Medulla oblongata (tissue), 1 donor: Measurements from ENCODE around the gene TWNK.
"Not testable (repeated sequence)": the region's sequence is repeated elsewhere in the genome, so short reads cannot be mapped to it uniquely, and the experiment has no call there.

Experiments
- DNase-seq: peaks from one replicate; pipeline ENCODE4 v3.0.0-alpha.2; 2015; ENCODE audit errors: extremely low spot score

The TWNK gene

DNA sequence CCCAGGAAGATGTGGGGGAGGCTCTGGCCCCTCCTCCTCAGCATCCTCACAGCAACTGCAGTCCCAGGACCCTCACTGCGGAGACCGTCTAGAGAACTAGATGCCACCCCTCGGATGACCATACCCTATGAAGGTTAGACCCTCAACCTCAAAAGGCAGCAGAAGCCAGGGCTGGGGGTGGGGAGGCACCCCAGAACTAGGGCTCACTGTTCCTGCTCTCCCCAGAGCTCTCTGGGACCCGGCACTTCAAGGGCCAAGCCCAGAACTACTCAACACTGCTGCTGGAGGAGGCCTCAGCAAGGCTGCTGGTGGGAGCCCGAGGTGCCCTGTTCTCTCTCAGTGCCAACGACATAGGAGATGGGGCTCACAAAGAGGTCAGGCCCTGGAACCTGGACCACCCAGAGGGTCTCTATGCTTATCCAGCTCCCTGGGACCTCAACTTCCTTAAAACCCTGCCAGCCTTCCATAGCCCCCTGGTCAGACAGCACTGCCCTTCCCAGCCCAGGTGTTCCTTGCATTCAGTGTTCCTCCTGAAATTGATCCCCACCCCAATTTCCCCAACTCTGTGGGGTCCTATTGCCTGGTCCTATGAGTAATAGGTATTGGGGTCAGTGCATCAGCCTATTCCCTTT is 14.3 kb upstream of the TWNK start:
- DNase-seq, result no peak

DNA sequence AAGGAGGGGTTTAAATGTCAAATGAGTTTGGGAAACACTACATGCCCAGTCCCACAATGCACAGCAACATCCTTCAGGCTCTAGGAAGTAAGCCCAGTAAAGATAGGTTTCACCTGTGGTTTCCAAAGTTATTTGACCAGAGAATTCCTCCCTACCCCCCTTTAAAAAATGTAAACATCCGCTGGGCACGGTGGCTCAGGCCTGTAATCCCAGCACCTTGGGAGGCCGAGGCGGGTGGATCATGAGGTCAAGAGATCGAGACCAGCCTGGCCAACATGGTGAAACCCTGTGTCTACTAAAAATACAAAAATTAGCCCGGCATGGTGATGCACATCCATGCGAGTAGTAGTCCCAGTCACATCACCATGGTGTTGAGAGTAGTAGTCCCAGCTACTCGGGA is 11.9 kb upstream of the TWNK start:
- DNase-seq, result not testable (repeated sequence)

DNA sequence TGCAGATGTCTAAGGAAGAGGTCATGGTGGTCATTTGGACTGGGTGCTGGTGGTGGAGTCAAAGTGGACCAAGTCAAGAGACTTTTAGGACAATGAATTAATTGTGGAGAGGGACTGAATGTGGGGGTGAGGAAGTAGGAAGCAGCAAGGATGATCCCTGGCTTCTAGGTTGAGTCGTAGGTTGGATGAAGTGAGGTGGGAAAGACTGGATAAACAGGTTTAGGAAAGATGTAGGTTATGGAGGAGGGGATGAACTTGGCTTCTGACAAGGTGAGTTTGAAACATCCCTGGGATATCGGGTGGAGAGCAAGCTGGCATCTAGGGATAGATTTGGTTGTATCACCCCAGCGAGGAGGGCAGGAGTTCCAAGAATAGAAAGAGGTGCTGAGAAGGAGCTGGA is 10.4 kb upstream of the TWNK start:
- no peak for DNase-seq

DNA sequence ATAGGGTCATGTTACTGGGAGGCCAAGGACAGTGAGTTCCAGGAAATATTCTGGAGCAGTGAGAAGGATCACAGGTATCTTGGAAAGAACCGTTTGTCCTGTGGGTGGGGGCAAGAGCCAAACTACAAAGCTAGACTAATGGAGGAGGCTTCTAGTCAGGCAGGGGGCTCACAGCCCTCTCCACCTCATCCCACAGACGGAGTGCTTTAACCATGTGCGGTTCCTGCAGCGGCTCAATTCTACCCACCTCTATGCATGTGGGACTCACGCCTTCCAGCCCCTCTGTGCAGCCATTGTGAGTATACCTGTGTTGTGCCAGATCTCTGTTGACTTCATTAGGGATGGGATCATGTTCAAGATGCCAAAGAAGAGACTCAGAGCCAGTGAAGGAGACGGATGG is 9.9 kb upstream of the TWNK start:
- no peak for DNase-seq

DNA sequence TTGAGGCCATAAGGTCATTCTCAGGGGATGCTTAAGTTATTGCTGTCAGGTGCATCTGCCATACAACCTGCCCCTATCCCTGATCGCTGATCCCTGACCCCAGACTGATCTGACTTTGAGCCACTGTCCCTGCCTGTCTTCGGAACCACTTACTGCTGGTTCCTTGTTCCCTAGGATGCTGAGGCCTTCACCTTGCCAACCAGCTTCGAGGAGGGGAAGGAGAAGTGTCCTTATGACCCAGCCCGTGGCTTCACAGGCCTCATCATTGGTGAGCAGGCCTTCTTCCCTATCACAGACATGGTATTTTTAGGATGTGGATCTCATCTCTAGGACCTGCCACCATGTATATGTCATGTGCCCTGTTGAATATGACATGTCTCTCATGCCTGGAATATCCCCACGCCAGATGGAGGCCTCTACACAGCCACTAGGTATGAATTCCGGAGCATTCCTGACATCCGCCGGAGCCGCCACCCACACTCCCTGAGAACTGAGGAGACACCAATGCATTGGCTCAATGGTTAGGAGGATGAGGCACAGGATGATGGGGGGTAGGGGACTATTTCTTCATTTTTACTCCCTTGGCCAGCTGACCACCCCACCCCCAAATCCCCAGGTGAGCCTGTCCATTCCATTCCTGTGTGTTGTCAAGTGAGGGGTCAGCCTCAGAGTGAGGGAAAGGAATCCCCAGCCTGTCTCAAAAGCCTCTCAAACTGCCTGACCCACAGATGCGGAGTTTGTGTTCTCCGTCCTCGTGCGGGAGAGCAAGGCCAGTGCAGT is 9.0 kb upstream of the TWNK start:
- DNase-seq, result no peak

DNA sequence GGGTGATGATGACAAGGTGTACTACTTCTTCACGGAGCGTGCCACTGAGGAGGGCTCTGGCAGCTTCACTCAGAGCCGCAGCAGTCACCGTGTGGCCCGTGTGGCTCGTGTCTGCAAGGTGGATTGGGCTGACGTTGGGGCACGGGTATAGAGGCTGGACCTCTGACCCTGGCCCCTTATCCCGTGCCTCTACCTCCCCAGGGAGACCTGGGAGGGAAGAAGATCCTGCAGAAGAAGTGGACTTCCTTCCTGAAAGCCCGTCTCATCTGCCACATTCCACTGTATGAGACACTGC is 8.5 kb upstream of the TWNK start:
- DNase-seq, result no peak

DNA sequence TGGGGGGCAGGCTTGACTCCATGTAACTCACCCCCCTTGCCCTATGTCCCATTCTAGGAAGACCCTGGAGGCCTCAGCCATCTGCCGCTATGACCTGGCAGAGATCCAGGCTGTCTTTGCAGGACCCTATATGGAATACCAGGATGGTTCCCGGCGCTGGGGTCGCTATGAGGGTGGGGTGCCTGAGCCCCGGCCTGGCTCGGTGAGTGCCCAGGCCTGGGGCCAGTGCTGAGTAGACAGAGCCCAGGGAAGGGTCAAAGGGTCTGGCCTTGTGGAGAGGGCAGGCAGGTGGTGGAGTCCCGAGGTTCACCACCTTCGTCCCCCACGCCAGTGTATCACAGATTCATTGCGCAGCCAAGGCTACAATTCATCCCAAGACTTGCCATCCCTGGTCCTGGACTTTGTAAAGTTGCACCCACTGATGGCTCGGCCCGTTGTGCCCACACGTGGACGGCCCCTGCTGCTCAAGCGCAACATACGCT is 7.5 kb upstream of the TWNK start:
- DNase-seq, result no peak

DNA sequence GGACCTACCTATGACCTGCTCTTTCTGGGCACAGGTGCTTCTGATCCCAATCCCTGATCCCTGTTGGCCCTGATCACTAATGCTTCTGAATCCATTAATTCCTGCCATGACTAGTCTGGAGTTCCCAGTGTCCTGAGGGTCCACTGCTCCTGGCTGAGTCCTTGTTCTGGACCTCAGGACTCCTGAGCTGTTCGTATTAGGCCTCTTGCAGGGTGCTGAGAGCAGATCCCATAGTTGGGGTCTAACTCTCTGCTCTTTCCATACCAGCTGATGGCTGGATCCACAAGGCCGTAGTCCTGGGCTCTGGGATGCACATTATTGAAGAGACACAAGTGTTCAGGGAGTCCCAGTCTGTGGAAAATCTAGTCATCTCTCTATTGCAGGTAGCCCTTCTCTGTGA is 7.0 kb upstream of the TWNK start:
- DNase-seq, result no peak

DNA sequence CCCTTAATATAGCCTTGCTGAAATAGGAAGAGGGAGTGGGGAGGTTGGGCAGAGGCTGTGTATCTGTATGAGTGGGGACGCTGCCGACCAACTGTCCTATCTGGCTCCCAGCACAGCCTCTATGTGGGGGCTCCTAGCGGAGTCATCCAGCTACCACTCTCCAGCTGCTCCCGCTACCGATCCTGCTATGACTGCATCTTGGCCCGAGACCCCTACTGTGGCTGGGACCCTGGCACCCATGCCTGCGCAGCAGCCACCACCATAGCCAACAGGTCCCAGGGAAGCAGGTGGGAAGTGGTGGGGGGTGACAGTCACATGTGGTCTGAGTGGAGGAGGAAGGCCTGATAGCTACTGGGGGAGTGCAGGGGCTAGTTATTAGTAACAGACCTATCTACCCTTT is 6.6 kb upstream of the TWNK start:
- no peak for DNase-seq

DNA sequence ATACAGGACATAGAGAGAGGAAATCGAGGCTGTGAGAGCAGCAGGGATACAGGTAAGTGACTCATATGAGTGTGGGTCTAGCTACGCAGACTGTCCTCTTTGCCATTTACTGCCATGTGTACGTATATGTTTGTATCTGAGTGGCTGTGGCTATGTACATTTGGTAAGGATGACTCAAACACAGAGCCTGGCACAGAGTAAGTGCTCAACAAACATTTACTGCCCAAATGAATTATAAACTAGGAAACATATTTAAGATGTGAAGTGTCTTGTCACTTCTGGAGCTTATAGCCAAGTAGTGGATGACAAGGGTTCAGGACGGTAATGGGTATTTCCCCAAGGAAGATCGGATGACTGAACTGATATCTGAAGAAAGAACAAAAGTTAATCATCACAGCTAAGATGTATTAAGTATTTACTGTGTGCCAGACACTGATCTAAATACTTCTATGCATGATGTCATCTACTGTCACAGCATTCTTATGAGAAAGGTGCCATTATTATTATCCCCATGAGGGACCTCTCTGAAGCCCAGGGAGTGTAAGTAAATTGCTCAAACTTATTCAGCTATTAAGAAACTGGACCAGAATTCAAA is 6.1 kb upstream of the TWNK start:
- no peak for DNase-seq

DNA sequence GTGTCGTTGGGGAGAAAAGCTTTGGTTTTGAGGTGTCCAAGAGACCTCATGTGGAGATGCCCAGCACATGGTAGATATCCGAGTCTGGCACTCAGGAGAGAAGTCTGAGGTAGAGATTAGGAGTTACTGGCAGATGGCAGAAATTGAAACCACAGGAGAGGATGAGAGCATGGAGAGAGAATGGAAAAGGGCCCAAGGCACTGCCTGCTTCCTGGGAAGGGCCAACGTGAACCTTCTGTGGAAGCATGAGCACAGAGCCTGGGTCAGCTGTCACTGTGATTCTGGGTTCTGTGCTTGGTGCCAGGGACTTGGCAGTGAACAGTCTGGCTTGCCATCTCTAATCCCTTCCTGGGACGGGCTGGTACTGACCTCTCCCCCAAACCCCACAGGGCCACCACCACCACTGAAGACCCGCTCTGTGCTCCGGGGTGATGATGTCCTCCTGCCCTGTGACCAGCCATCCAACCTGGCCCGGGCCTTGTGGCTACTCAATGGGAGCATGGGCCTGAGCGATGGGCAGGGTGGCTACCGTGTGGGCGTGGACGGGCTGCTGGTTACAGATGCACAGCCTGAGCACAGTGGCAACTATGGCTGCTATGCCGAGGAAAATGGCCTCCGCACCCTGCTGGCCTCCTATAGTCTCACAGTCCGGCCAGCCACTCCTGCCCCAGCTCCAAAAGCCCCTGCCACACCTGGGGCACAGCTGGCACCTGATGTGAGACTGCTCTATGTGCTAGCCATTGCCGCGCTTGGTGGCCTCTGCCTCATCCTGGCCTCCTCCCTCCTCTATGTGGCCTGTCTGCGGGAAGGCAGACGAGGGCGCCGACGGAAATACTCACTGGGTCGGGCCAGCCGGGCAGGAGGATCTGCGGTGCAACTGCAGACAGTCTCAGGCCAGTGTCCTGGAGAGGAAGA is 4.2 kb upstream of the TWNK start:
- no peak for DNase-seq

DNA sequence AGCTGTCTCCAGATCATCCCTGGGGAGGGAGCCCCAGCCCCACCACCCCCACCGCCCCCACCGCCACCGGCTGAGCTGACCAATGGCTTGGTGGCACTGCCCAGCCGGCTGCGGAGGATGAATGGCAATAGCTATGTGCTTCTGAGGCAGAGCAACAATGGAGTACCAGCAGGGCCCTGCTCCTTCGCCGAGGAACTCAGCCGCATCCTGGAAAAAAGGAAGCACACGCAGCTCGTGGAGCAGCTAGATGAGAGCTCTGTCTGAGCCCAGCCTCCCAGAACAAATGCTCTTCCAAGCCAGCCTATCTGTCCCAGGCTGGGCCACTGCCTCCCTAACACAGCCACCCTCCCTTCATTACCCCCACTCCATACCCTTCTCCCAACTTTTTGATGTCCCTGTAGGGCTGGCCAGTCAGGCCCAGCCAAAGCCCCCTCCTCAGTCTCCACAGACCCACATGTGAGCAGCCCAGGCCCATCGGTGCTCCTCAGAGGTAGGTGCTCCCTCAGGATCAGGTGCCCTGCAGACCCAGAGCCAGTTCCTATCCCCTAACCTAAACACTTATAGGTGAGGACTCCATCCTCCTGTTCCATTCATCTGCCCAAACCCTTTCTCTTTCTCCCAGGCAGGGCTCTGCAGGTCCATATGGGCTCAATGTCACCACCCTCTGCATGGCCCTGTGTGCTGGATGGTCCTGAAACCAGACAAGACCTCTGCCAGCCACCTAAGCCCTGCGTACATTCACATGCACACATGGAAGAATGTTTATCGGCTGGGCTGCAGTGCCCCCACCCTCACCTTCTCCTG is 3.3 kb upstream of the TWNK start:
- no peak for DNase-seq

DNA sequence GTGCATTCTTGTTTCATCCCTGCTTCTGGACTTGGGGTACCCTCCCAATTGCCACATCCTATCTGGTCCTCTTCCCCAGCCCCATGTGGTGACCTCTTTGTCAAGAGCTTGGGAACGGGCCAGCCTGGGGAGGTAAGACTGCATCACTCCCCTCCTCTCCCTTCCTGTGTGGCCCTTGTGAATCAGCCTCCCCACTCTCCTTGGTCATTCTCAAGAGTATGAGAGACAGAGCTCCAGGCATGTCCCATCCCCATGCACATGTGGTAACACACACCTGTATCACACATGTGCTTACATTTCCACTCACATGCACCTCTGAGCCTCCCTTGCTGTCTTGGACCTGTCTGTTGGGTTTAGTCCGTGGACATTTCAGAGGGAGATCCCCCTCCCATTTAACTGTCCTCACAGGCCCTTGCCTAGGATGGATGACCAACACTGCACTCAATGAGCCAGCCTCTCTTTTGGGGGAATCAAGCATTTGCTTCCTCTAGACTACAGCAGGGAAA is 2.6 kb upstream of the TWNK start:
- DNase-seq, result no peak

DNA sequence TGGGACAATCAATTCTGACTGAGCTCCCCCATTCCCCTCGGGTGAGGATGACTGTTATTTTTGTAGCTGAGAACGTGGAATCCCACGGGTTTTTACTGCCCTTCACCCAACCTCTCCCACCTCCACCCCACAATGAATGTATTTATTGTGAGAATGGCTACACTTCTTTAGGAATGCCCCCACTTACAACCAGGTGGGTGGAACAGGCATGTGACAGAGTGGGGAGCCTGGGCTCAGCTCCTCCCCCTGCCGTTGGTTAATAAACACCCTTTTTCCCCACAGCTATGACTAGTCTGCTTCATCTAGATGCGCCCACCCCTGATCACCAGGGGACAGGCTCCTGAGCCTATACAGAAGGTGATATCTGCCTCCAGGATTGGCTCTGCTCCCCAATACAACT is 2.0 kb upstream of the TWNK start:
- DNase-seq, result no peak

DNA sequence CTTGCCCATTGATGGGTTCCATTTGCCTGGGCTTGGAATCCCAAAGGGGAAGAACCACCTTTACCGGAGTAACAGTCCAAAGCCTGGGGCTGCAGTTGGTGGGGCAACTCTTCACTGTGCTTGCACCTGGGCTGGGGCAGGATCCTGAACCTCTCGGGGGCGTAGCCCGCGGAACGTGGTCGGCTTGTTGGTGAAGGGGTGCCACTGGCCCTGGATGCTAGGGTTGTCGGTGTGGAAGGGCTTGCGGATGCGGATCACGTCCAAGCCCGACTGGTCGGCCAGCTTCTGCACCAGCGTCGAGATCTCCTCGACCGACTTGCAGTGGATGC is 756 bp upstream of the TWNK start:
- DNase-seq, result no peak

DNA sequence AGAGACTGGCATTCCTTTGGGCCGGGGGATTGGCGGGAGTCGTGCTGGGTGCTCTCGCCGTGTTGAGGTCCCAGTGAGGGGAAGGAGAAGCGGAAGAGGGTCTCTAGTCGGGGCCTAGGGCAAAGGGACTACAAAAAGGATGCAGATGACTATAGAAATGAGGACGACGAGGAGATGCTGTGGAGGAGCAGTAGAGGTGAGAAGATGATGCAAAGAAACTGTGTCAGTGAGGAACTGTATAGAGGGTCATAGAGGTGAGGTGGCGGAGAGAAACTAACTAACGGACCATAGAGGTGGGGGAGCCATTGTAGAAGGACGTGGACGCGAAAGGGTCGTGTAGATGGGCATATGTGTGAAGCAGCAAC is 324 bp downstream of the TWNK start:
- DNase-seq, result no peak

DNA sequence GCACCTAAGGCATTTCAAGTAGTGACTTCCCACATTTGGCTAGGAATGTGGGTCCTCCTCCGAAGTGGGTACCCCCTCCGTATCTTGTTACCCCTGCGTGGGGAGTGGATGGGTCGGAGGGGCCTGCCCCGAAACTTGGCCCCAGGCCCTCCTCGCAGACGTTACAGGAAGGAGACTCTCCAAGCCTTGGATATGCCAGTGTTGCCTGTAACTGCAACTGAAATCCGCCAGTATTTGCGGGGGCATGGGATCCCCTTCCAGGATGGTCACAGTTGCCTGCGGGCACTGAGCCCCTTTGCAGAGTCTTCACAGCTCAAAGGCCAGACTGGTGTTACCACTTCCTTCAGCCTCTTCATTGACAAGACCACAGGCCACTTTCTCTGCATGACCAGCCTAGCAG is 823 bp downstream of the TWNK start:
- no peak for DNase-seq

DNA sequence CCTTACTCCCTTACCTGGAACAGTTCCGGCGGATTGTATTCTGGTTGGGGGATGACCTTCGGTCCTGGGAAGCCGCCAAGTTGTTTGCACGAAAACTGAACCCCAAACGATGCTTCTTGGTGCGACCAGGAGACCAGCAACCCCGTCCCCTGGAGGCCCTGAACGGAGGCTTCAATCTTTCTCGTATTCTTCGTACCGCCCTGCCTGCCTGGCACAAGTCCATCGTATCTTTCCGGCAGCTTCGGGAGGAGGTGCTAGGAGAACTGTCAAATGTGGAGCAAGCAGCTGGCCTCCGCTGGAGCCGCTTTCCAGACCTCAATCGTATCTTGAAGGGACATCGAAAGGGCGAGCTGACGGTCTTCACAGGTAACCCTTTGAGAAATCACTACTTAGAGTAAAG is 1.7 kb downstream of the TWNK start:
- no peak for DNase-seq

DNA sequence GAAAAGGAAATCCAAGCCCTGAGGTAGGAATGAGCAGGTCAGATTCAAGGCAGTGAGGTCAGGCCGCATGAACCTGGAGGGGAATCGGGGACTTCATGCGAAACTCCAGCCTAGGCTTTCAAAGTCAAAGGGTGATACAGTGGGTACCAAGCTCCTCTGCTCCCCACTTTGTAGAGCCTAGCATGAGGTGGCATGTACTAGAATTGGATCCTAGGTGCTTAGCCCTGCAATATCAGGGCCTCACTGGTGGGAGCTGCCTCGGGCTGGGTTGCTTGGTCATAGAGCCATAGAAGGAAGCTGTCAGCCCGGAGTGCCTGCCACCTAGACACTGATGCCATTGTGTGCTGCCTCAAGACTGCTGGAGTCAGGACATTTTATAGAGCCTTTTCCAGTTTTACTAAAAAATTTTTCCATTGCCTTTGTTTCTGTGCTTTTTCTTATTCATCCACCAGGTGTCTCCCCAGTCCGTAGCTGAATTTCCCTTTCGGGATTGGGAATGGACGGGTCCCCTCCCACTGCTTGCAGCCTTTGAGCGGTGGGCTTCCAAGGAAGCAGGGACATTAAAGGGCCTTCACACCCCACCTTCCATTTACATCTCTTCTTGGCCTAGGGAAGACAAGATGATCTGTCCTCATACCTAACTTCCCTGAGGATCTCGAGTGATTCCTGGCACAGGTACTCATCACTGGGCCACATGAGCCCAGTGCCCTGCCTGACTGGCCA is 6.8 kb downstream of the TWNK start:
- DNase-seq, result peak; percentile 84

DNA sequence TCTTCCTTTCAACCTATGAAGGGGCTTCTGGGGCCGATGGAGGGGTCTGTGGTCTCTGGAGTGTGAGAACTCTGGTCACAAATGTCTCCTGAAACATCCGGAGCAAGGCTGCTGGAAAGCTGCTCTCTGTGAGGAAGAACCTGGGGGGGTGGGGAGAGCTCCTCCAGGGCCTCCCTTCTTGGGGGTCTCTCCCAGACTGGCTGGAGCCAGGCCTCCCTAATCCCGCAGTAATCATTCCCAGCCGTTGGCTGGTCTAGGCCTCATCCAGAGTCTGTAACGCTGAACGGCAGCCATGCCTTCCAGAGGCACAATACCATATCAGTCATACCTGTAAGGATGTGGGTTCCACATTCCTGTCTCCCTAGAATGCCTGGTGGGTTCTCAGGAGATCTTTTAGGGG is 7.8 kb downstream of the TWNK start:
- no peak for DNase-seq
